HG02571 (cell line): Measurements from ENCODE around the gene FAF1.
"Not testable (repeated sequence)": the region's sequence is repeated elsewhere in the genome, so short reads cannot be mapped to it uniquely, and the experiment has no call there.

Experiments used
- ATAC-seq: cut with Tn5 transposase; IDR thresholded peaks from one replicate; pipeline ENCODE4 v1.9.1; 2021; ENCODE audit warnings: mild to moderate bottlenecking, moderate library complexity; ENCODE audit not compliant: unreplicated experiment

Gene FAF1

DNA sequence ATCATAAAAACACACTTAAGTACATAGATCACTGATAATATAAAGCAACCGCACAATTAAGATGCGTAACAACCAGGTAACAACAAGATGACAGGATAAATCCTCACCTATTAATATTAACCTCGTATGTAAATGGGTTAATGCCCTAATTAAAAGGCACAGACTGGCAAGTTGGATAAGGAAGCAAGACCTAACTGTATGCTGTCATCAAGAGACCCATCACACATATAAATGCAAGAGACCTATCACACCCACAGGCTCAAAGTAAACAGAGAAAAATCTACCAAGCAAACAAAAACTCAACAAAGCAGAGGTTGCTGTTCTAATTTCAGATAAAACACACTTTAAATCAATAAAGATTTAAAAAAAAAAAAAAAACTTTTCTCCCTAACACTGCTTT is 151.8 kb downstream of the FAF1 start:
- no peak for ATAC-seq

DNA sequence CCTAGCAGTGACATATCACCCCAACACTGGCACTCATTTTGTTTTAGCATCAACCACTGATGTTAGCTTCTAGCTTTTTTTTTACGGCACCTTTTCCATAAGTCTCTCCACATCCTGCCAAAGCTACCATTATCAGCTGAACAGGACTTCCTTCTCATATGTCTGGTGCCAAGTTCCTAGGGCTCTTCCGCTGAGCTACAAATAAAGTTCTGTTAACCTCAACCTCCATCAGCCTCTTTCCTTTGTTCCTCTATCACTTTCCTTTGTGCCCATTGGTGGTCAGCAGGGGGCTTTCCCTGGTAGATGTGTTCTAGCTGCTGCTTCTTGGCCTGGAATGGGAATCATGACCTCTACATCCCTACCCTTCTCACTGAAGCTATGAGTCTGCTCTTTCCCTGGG is 163.8 kb downstream of the FAF1 start:
- ATAC-seq: no peak

DNA sequence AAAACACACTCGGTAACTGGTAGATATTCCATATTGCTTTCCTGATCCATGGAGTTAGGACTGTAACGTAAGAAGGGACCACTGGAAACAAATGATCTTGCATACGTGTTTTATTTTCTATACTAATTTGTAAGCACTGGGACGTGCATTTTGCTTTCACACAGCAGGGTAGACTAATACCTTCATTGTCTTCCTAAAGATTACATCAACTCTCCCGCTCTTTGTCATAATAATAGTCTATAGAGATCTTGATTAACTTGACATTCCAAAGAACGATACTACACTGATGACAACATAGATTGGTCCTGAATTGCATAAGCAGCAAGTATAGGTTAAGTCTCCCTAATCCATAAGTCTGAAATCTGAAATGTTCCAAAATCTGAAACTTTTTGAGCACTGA is 166.5 kb downstream of the FAF1 start:
- no peak for ATAC-seq

DNA sequence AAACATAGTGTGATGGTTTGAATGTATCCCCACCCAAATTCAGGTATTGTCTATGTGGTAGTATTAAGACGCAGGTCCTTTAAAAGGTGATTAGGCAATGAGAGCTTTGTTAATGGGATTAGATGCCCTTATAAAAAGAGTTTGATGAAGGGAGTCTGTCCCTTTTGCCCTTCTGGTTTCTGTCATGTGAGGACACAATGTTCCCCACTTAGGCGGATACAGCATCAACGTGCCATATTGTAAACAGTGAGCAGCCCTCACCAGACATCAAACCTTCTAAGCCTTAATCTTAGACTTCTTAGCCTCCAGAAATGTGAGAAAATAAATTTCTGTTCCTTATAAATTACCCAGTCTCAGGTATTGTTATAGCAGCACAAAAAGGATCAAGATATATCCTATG is 172.8 kb downstream of the FAF1 start:
- ATAC-seq: no peak

DNA sequence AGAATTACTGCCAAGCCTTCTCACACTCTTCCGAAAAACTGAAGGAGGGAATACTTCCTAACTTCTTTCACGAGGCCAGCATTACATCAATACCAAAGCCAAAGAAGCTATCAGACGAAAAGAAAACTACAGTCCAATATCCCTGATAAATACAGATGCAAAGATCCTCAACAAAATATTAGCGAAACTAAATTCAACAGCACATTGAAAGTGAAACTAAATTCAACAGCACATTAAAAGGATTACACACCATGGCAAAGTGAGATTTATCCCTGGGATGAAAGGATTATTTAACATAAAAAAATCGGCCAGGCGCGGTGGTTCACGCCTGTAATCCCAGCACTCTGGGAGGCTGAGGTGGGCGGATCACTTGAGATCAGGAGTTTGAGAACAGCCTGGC is 176.8 kb downstream of the FAF1 start:
- ATAC-seq: no peak

DNA sequence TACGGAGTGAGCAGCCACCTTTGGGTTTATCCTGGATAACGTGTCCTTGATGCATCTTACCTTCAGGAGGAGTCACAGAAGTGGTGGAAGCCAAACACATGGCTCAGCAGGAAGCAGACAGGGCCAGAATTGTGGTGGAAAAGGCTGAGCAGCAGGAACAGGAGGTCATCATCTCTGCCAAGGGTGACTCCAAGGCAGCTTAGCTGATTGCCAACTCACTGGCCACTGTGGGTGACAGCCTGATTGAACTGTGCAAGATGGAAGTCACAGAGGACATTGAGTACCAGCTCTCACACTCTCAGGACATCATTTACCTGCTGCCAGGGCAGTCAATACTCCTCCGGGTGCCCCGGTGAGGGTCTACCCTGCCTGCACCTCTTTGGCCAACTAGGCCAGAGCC is 179.3 kb downstream of the FAF1 start:
- no peak for ATAC-seq

DNA sequence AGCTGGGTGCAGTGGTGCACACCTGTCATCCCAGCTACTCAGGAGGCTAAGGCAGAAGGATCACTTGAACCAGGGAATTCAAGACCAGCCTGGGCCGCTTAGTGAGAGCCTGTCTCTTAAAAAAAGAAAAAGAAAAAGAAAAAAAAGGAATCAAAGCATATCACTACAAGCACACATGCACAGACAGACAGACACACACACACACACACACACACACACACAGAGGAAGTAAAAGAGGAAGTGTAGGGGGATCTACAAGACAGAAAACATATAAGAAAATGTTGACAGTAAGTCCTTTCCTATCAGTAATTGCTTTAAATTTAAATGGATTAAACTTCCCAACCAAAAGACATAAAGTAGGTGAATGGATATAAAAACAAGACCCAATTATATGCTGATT is 180.3 kb downstream of the FAF1 start:
- no peak for ATAC-seq

DNA sequence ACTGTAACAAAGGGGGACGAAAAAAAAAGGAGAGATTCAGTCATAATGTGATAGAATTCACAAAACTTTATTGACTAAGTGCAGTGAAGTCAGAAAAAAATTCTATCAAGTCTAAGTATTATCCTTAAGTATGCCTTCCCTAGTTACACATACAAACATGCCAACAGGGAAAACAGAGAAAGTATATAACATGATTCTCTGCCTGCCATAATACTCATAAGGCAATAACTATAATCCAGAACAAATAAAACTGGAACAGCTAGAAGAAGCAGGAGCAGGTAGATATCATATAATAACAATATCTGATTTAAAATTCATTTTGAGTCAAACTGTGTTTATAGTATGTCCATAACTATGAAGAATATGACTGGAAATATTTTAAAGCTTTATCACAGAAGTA is 184.3 kb downstream of the FAF1 start:
- ATAC-seq: no peak

DNA sequence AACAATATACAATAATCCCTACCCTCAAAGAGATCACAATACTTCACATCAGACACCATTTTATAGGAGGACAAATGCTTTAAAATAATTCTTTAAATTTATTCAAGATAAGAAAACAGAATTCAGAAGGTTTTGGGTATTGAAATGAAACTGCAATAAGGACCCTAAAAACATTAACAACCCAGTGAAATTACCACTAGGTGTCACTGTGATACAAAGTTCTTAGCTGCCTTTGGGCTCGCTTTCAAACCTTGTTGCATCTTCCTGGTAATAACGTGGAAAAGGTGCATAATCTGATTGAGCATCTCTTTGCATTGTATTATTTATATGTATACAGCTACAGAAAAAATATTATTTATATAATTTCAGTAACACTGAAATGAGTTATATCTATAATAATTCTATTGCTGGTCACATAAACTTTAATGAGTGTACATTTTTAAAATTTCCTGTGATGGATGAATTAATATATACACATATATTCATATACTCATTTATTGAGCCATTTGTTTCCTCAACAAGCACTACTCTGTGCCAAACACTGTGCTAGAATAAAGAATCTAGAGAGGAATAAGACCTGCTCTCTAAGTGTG is 185.2 kb downstream of the FAF1 start:
- no peak for ATAC-seq

DNA sequence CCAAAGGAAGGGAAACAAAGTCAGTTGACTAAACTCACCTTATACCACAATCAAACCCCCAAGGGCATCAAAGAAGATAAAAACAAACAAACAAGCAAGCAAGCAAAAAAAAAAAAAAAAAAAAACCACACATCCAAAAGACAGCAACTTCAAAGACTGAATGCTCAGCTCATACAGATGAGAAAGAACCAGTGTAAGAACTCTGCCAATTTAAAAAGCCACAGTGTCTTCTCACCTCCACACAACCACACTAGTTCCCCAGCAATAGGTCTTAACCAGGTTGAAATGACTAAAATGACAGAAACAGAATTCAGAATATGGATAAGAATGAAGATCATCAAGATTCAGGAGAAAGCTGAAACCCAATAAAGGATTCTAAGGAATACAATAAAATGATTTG is 193.4 kb downstream of the FAF1 start:
- ATAC-seq: no peak

DNA sequence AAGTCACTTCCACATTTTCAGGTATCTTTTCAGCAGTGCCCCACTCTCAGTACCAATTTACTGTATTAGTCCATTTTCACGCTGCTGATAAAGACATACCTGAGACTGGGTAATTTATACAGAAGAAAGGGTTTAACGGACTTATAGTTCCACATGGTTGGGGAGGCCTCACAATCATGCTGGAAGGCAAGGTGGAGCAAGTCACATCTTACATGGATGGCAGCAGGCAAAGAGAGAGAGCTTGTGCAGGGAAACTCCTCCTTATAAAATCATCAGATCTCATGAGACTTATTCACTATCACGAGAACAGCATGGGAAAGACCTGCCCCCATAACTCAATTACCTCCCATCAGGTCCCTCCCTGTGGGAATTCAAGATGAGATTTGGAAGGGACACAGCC is 203.5 kb downstream of the FAF1 start:
- not testable (repeated sequence) for ATAC-seq

DNA sequence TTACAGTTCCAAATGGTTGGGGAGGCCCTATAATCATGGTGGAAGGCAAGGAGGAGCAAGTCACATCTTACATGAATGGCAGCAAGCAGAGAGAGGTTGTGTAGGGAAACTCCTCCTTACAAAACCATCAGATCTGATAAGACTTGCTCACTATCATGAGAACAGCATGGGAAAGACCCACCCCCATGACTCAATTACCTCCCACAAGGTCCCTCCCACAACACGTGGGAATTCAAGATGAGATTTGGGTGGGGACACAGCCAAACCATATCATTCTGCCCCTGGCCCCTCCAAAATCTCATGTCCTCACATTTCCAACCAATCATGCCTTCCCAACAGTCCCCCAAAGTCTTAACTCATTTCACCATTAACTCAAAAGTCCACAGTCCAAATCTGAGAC is 205.3 kb downstream of the FAF1 start:
- not testable (repeated sequence) for ATAC-seq

DNA sequence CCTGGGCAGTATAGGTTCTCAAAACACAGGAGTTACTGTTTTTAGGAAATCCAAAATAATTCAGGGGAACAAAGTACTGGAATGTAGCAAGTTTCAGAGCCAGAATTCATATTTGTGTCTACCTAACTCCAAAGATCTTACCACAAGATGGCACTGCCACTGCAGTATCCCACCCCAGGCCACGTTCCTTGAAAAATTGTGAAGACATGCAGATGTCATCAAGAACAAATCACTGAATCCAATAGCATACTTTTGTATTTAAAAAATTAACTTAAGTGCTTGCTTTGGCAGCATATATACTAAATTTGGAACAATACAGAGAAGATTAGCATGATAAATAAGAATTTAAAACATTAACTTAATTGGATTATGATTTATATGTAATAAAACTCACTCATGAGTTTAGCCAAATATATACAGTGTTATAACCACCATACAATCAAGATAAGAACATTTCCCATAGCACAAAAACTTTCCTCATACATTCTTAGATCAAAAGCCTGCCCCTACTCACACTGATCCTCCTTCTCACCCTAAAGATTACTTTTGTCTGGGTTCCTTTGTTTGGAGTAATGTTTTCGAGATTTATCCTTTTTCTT is 209.9 kb downstream of the FAF1 start:
- no peak for ATAC-seq

DNA sequence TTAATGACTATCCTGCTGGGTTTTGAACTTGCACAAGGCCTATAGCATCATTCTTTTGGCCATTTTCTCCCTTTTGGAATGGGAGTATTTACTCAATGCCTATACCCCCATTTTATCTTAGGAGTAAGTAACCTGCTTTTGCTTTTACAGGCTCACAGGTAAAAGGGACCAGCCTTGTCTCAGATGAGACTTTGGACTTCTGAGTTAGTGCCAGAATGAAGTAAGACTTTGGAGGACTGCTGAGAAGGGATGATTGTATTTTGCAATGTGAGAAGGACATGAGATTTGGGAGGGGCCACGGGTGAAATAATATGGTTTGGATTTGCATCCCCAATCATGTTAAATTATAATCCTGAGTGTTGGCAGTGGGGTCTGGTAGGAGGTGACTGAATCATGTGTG is 212.7 kb downstream of the FAF1 start:
- ATAC-seq: no peak

DNA sequence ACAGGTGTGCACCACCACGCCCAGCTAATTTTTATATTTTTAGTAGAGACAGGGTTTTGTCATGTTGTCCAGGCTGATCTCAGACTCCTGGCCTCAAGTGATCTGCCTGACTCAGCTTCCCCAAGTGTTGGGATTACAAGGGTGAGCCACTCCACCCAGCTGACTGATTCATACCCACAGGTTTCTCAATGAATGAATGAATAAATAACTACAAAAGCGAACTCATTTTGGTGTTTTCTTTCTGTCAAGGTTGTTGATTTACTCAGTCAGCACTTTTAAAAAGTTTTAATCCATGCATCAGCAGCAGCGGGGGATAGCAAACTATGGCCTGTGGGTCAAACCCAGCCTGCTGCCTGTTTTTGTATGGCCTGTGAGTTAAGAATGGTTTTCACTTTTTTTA is 217.5 kb downstream of the FAF1 start:
- no peak for ATAC-seq

DNA sequence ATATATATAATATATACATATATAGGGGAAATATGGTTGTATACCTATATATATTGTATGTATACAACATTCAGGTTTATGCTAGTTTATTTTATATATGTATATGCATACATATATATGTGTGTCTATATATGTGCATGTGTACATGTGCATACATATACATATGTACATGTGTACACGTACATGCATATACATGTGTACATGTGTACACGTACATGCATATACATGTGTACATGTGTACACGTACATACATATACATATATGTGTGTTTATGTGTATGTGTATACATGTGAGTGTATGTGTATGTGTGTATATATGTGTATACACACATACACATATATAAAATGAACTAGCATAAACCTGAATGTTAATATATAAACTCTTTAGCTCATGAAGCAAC is 220.9 kb downstream of the FAF1 start:
- ATAC-seq: no peak

DNA sequence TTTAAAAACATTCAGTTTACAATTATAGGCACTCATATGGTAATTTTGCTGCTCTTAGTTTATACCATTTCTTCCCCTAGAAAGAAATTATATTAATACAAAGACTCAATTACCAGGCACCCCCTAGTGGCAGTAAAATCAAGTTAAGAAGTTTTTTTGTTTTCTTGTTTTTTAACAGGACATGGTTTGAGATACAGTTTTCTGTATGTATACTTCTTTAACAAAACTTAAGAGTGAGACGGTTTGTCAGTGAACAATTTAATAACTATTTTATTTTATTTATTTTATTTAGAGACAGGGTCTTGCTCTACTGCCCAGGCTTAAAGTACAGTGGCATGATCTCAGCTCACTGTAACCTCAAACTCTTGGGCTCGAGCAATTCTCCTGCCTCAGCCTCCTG is 224.6 kb downstream of the FAF1 start:
- ATAC-seq: no peak

DNA sequence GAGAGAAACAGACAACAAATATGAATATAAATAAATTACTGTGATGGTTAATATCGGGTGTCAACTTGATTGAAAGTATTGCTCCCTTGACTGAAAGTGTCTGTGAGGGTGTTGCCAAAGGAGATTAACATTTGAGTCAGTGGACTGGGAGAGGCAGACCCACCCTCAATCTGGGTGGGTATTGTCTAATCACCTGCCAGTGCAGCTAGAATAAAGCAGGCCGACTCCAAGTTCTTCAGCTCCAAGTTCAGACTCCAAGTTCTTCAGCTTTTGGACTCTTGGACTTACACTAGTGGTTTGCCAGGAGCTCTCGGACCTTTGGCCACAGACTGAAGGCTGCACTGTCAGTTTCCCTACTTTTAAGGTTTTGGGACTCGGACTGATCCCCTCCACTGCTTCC is 232.5 kb downstream of the FAF1 start:
- ATAC-seq: not testable (repeated sequence)

DNA sequence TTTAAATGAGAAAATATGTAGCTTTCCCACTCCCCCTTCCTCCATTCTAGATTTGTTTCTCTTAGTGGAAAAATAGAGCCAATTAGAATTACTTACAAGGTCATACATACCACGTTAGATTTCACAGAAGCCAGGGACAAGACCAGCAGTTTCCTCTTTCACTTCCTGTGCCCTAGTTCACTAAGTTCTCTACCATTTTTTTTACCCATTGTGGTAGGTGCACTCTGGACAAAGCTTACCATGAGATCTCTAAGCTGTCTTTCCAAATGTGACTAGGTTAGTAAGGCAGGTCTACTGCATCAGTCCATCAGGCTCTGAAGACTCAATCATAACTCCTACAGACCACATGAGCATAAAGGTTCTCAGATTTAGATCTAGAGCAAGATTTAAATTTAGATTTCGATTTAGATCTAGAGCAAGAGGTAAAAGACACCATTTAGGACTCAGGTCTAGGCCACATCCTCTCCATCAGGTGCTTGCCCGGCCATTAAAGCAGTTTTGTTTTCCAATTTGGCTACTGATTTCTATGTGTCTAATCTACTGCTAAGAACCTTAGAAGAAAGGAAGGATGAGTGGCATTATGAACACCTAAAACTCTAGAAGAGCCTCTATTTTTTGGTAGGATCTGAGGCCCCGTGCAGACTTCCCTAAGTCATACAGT is 235.3 kb downstream of the FAF1 start:
- ATAC-seq: peak; percentile 66

DNA sequence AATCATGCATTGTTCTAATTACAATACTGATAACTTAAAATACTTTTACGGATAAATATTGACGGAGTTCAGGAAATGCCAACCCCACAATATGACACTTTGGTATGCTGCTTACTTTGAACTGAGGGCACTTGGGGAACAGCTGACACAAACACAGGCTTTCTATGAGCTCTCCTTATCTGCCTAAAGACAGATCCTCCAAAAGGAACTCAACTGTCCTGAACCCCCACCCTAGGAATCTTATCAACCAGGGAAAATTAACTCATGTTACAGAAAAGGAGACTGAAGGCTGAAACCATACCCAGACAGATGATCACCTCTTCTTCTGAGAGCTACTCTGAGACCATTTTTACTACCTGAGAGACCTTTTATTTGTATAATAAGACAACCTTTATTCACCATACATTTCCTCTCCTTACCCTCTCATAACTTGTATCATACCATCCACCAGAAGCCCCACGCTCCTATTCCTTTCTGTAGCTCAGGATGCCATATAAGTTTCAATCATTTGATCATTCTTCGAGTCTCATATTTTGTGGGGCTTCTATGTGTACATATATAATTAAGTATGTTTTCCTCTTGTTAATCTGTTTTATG is 239.5 kb downstream of the FAF1 start:
- no peak for ATAC-seq

DNA sequence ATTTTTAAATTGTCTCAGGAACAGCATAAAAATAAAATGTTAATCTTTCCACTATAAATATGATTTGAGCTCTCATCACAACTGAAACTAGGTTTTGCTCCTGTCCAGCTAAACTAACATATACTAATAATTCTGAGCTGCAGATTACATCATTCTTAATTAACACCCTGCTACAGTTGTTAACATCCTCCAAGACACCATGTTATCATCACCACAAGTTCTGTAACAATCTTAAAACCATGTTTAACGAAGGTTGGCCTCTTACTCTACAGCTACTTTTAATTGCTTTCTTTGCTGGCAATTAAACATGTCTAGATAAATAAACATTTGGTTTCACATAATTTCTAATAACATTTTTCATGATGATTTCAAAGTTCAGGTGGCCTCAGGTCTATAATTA is 240.9 kb downstream of the FAF1 start:
- no peak for ATAC-seq

DNA sequence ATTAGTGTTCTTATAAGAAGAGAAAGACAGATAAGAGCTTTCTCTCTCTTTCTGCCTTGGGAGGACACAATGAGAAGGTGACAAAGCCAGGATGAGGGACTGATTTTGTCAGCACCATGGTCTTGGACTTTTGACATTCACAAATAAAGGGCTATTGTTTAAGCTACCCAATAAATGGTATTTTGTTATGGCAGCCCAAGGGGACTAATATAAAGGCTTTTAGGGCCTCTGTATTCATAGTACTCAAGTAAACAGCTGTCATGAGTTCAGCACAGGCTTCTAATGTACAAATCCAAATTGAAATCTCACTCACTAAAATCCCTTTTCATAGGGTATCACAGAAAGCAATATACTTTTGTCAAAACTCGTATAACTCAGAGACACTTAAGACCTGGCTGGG is 242.7 kb downstream of the FAF1 start:
- ATAC-seq: no peak
